HepG2 (cell line): ENCODE measurements around the gene TTBK1. TPM values are rescaled to one million over a fixed set of nuclear protein-coding genes. Genes with fewer than 3 reads are reported as not detected.

Source experiments
- ATF7 ChIP-seq, 2 experiments: fragments of 450-650 bp in 1 of 2; sonication (generic) in 1 of 2; formaldehyde crosslinking in 1 of 2; IDR thresholded peaks; 2 replicates each; pipeline versions ENCODE4 v1.4.0 to v1.6.1; 2016 to 2020; ENCODE audit warnings: antibody characterized with exemption in 1 of 2, mild to moderate bottlenecking in 1 of 2, missing genetic modification reagents in 1 of 2
- ATF7-NPFF ChIP-seq: sonication (generic); formaldehyde crosslinking; IDR thresholded peaks from 2 replicates; pipeline ENCODE4 v1.8.1; 2023; ENCODE audit warnings: mild to moderate bottlenecking, low read depth, missing genetic modification reagents, moderate library complexity
- ATM ChIP-seq: fragments of 450-650 bp; IDR thresholded peaks from 2 replicates; pipeline ENCODE4 v1.7.1; 2017; ENCODE audit warnings: mild to moderate bottlenecking, borderline replicate concordance
- CAMTA2 ChIP-seq: sonication (generic); formaldehyde crosslinking; IDR thresholded peaks from 2 replicates; pipeline ENCODE4 v1.4.0; 2020; ENCODE audit warnings: mild to moderate bottlenecking, missing genetic modification reagents, borderline replicate concordance
- DPF2 ChIP-seq: sonication (generic); formaldehyde crosslinking; IDR thresholded peaks from 2 replicates; pipeline ENCODE4 v1.4.0; 2020; ENCODE audit warnings: mild to moderate bottlenecking, low read depth, missing genetic modification reagents, borderline replicate concordance
- FOSL2 ChIP-seq: sonication (generic); formaldehyde crosslinking; IDR thresholded peaks from 2 replicates; pipeline ENCODE4 v1.4.0; 2020; ENCODE audit warnings: missing genetic modification reagents
- FOXA3 ChIP-seq: IDR thresholded peaks from 2 replicates; pipeline ENCODE4 v1.6.1; 2016; ENCODE audit warnings: missing genetic modification reagents, missing compliant biosample characterization
- FOXJ3 ChIP-seq: sonication (generic); formaldehyde crosslinking; IDR thresholded peaks from 2 replicates; pipeline ENCODE4 v1.4.0; 2020; ENCODE audit warnings: missing genetic modification reagents, mild to moderate bottlenecking, borderline replicate concordance
- FOXO4 ChIP-seq: sonication (generic); formaldehyde crosslinking; conservative IDR thresholded peaks from 2 replicates; pipeline ENCODE4 v1.8.1; 2023; ENCODE audit warnings: missing genetic modification reagents
- JUN ChIP-seq: sonication (generic); formaldehyde crosslinking; IDR thresholded peaks from 2 replicates; pipeline ENCODE4 v1.4.0; 2020; ENCODE audit warnings: mild to moderate bottlenecking, missing genetic modification reagents
- KAT2B ChIP-seq: fragments of 150-350 bp; IDR thresholded peaks from 2 replicates; pipeline ENCODE4 v1.6.1; 2014; ENCODE audit warnings: low read depth, low read length, borderline replicate concordance
- NR2F1 ChIP-seq, 2 experiments: fragments of 450-650 bp in 1 of 2; formaldehyde crosslinking in 1 of 2; IDR thresholded peaks; 2 replicates each; pipeline versions ENCODE4 v1.5.0 to v1.6.1; 2016 to 2020; ENCODE audit warnings: mild to moderate bottlenecking in 1 of 2, missing compliant biosample characterization in 1 of 2, missing genetic modification reagents in 1 of 2, moderate library complexity in 1 of 2
- NR2F2 ChIP-seq: IDR thresholded peaks from 2 replicates; pipeline ENCODE4 v1.6.1; 2012; ENCODE audit warnings: low read depth, inconsistent platforms, borderline replicate concordance
- POLR2AphosphoS5 ChIP-seq: IDR thresholded peaks from 2 replicates; pipeline ENCODE4 v1.6.1; 2012; ENCODE audit warnings: low read depth, low read length
- RXRB ChIP-seq: IDR thresholded peaks from 2 replicates; pipeline ENCODE4 v1.6.1; 2016; ENCODE audit warnings: borderline replicate concordance, missing genetic modification reagents, missing compliant biosample characterization
- SALL1 ChIP-seq: sonication (generic); formaldehyde crosslinking; IDR thresholded peaks from 2 replicates; pipeline ENCODE4 v1.8.0; 2022; ENCODE audit warnings: mild to moderate bottlenecking, missing genetic modification reagents
- SALL2 ChIP-seq: sonication (generic); formaldehyde crosslinking; IDR thresholded peaks from 2 replicates; pipeline ENCODE4 v1.8.1; 2023; ENCODE audit warnings: mild to moderate bottlenecking, missing genetic modification reagents, inconsistent platforms
- SMARCE1 ChIP-seq: fragments of 450-650 bp; IDR thresholded peaks from 2 replicates; pipeline ENCODE4 v1.6.1; 2017; ENCODE audit warnings: borderline replicate concordance
- SP2 ChIP-seq: sonication (generic); formaldehyde crosslinking; IDR thresholded peaks from 2 replicates; pipeline ENCODE4 v1.5.1; 2020; ENCODE audit warnings: mild to moderate bottlenecking, missing genetic modification reagents
- WIZ ChIP-seq: sonication (generic); formaldehyde crosslinking; IDR thresholded peaks from 2 replicates; pipeline ENCODE4 v1.5.1; 2020; ENCODE audit warnings: mild to moderate bottlenecking, missing genetic modification reagents
- XRCC5 ChIP-seq: fragments of 200-400 bp; formaldehyde crosslinking; optimal IDR thresholded peaks from 2 replicates; pipeline ENCODE3; 2017; ENCODE audit warnings: mild to moderate bottlenecking, low read length
- ZNF234 ChIP-seq: sonication (generic); formaldehyde crosslinking; conservative IDR thresholded peaks from 2 replicates; pipeline ENCODE4 v1.5.1; 2020; ENCODE audit warnings: mild to moderate bottlenecking, missing genetic modification reagents
- ZNF333 ChIP-seq: sonication (generic); formaldehyde crosslinking; IDR thresholded peaks from 2 replicates; pipeline ENCODE4 v1.4.0; 2020; ENCODE audit warnings: mild to moderate bottlenecking, missing genetic modification reagents, borderline replicate concordance
- ZNF597 ChIP-seq: sonication (generic); formaldehyde crosslinking; IDR thresholded peaks from 2 replicates; pipeline ENCODE4 v1.5.0; 2020; ENCODE audit warnings: missing genetic modification reagents
- ZNF615 ChIP-seq: sonication (generic); formaldehyde crosslinking; IDR thresholded peaks from 2 replicates; pipeline ENCODE4 v1.5.0; 2020; ENCODE audit warnings: mild to moderate bottlenecking, missing genetic modification reagents, borderline replicate concordance
- ZNF883 ChIP-seq: sonication (generic); formaldehyde crosslinking; IDR thresholded peaks from 2 replicates; pipeline ENCODE4 v1.5.1; 2020; ENCODE audit warnings: mild to moderate bottlenecking, missing genetic modification reagents; ENCODE audit errors: not compliant biosample characterization
- polyA plus RNA-seq, 8 experiments: library from polyadenylated mRNA; depleted of rRNA in 3 of 8; stranded (reverse) in 7 of 8; unstranded in 1 of 8; fragments of >200 nt; fragmentation: Illumina TruSeq in 4 of 8; extraction: Trizol in 4 of 8; gene quantifications; 2 replicates each; pipeline versions ENCODE4 v1.2.1 to v1.2.3, GENCODE V29; 2011 to 2016; ENCODE audit warnings: low read depth in 4 of 8, missing spikeins in 1 of 8, mixed read lengths in 1 of 8; ENCODE audit not compliant: insufficient read depth in 1 of 8
- total RNA-seq, 5 experiments: library from RNA; depleted of rRNA; stranded (reverse); fragments of >200 nt; fragmentation: Illumina TruSeq; extraction: Trizol; gene quantifications; 2 replicates each; pipeline ENCODE4 v1.2.3, GENCODE V29; 2016; ENCODE audit warnings: low read depth in 1 of 5
- TF ChIP-seq, protein P1 (sequence below): sonication (generic); formaldehyde crosslinking; IDR thresholded peaks from 2 replicates; pipeline ENCODE4 v1.4.0; 2020; ENCODE audit warnings: mild to moderate bottlenecking, missing genetic modification reagents
- TF ChIP-seq, protein P2 (sequence below): sonication (generic); formaldehyde crosslinking; IDR thresholded peaks from 2 replicates; pipeline ENCODE4 v1.4.0; 2020; ENCODE audit warnings: mild to moderate bottlenecking, missing genetic modification reagents

The TTBK1 gene
- total and polyA plus RNA-seq, 2 of the 13 experiments (the other 11 are each of a cell fraction or from before 2014, with no cell fraction given), result 0.24 to 0.33 TPM

- TF ChIP-seq XRCC5 (no peak), ZNF615 (CRISPR knock-in tag) (no peak), FOXO4 (CRISPR knock-in tag) (no peak), FOSL2 (CRISPR knock-in tag) (peak; percentile 63), POLR2AphosphoS5 (no peak), ZNF883 (CRISPR knock-in tag) (peak; percentile 20), SP2 (no peak), ZNF234 (CRISPR knock-in tag) (no peak), FOXA3 (CRISPR knock-in tag) (peak; percentile 54; the same call in 1 of the 2 replicates), NR2F1 (CRISPR knock-in tag; IDR thresholded peaks at IDR 0.05) (no peak), ATM (no peak), FOXJ3 (CRISPR knock-in tag) (no peak), CAMTA2 (CRISPR knock-in tag) (no peak), NR2F2 (no peak), RXRB (CRISPR knock-in tag) (peak; percentile 45; the same call in 1 of the 2 replicates), ATF7 (IDR thresholded peaks at IDR 0.05) (no peak), ATF7 (CRISPR knock-in tag; IDR thresholded peaks at IDR 0.05) (no peak), JUN (CRISPR knock-in tag) (no peak), WIZ (CRISPR knock-in tag) (no peak), SALL2 (CRISPR knock-in tag) (peak; percentile 2; the same call in 1 of the 2 replicates), DPF2 (CRISPR knock-in tag) (0 out of 2 replicates have a peak, but pooled peaks have one; percentile 19), ATF7-NPFF (no peak), ZNF333 (CRISPR knock-in tag) (no peak), ZNF597 (CRISPR knock-in tag) (no peak), SALL1 (CRISPR knock-in tag) (peak; percentile 43; the same call in 1 of the 2 replicates), KAT2B (no peak), SMARCE1 (no peak)
- TF ChIP-seq, protein P1, sequence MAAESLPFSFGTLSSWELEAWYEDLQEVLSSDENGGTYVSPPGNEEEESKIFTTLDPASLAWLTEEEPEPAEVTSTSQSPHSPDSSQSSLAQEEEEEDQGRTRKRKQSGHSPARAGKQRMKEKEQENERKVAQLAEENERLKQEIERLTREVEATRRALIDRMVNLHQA (CRISPR knock-in tag), result no peak
- TF ChIP-seq, protein P2, sequence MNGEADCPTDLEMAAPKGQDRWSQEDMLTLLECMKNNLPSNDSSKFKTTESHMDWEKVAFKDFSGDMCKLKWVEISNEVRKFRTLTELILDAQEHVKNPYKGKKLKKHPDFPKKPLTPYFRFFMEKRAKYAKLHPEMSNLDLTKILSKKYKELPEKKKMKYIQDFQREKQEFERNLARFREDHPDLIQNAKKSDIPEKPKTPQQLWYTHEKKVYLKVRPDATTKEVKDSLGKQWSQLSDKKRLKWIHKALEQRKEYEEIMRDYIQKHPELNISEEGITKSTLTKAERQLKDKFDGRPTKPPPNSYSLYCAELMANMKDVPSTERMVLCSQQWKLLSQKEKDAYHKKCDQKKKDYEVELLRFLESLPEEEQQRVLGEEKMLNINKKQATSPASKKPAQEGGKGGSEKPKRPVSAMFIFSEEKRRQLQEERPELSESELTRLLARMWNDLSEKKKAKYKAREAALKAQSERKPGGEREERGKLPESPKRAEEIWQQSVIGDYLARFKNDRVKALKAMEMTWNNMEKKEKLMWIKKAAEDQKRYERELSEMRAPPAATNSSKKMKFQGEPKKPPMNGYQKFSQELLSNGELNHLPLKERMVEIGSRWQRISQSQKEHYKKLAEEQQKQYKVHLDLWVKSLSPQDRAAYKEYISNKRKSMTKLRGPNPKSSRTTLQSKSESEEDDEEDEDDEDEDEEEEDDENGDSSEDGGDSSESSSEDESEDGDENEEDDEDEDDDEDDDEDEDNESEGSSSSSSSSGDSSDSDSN, result peak; percentile 12
Observed at GRCh38 chr6:43265564-43265963, 22.3 kb downstream of the TTBK1 start (continued).
